ENCODE results near the gene MMP25.

MMP25 gene

GRCh38 chr16:3099395-3099731 is 53.0 kb downstream of the MMP25 start:
- Histone ChIP-seq H3F3A (ENCODE audit: control insufficient read depth, insufficient read depth) (peaks cover 5% of the 10 kb centered on the region; the same call in 1 of the 2 replicates), H3K27ac (ENCODE audit: low read depth, low read length) (no peak overlapping the region), H3K9me3 (ENCODE audit: control insufficient read depth, insufficient read depth, low read length) (no peaks in the 10 kb centered on the region), H3K36me3 (ENCODE audit: control insufficient read depth, low read length) (no peaks in the 10 kb centered on the region), H3K4me1 (ENCODE audit: control insufficient read depth, low read length) (peaks cover 33% of the 10 kb centered on the region), H3K27me3 (ENCODE audit: control insufficient read depth, low read length) (peaks cover 3% of the 10 kb centered on the region; the same call in 1 of the 2 replicates), H4K20me1 (ENCODE audit: control insufficient read depth, insufficient read depth, low read depth, low read length) (no peaks in the 10 kb centered on the region), H3K79me2 (ENCODE audit: control insufficient read depth, low read length) (no peaks in the 10 kb centered on the region), H3K4me3 (ENCODE audit: low read length) (peak overlapping the region; percentile 64), H3K4me2 (ENCODE audit: low read length) (peak overlapping the region; percentile 84; the same call in 1 of the 2 replicates), H3K9me2 (replicated peaks; ENCODE audit: control insufficient read depth, low read length) (no peaks in the 10 kb centered on the region)
- TF ChIP-seq CTCF (IDR thresholded peaks at IDR 0.05; ENCODE audit: low read depth, low read length, poor library complexity, severe bottlenecking), result no peak
- no peak for TF ChIP-seq EZH2phosphoT487 (IDR thresholded peaks at IDR 0.05; ENCODE audit: borderline replicate concordance, low read length)

- Histone ChIP-seq H3K27me3 (ENCODE audit: control insufficient read depth, low read length) (peaks cover 3% of the 10 kb centered on the region; the same call in 1 of the 2 replicates), H3K9me3 (ENCODE audit: control insufficient read depth, insufficient read depth, low read length) (no peaks in the 10 kb centered on the region), H3K36me3 (ENCODE audit: control insufficient read depth, low read length) (no peaks in the 10 kb centered on the region), H4K20me1 (ENCODE audit: control insufficient read depth, insufficient read depth, low read depth, low read length) (no peaks in the 10 kb centered on the region), H3K4me1 (ENCODE audit: control insufficient read depth, low read length) (peaks cover 33% of the 10 kb centered on the region), H3F3A (ENCODE audit: control insufficient read depth, insufficient read depth) (peaks cover 5% of the 10 kb centered on the region; the same call in 1 of the 2 replicates), H3K9me2 (replicated peaks; ENCODE audit: control insufficient read depth, low read length) (no peaks in the 10 kb centered on the region), H3K27ac (ENCODE audit: low read depth, low read length) (no peak overlapping the region), H3K4me3 (ENCODE audit: low read length) (peak overlapping the region; percentile 64), H3K79me2 (ENCODE audit: control insufficient read depth, low read length) (no peaks in the 10 kb centered on the region), H3K4me2 (ENCODE audit: low read length) (peak overlapping the region; percentile 84)
- TF ChIP-seq EZH2phosphoT487 (IDR thresholded peaks at IDR 0.05; ENCODE audit: borderline replicate concordance, low read length) (no peak), CTCF (IDR thresholded peaks at IDR 0.05; ENCODE audit: low read depth, low read length, poor library complexity, severe bottlenecking) (no peak)
These were observed 53.6 kb downstream of the MMP25 start for GRCh38 chr16:3099732-3100499.

DNA sequence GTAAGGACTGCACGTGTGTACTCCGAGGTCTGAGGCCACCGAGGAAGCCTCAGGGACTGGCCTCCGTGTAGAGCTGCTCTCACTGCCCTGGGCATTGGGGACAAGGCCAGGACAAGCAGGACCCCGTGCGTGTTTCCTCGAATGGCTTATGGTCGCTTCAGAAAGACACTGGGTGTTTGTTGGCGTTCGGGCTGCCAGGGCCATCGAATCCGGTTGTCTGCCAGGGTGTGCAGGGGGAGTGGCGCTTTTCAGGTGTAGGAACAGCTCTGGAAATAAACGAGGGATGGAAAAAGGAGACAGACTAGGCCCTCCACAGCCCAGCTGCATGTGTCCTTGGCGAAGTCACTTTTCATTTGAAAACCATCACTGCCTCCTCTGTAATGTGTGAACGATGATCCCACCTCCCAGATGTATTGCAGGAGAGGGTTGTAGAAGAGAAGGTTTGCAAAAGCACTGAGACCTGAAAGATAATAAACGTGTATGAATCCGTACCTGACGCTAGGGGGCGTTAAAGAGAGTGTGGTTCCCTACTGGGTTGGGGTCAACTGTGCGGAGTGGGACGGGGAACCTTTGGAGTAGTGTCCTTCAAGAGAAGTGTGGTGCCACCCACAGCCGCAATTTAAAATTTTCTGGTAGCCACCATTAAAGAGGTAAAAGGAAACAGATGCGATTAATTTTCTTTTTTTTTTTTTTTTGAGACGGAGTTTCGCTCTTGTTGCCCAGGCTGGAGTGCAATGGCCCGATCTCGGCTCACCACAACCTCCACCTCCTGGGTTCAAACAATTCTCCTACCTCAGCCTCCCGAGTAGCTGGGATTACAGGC is 54.9 kb downstream of the MMP25 start:
- H3K27me3 ChIP-seq (ENCODE audit: control insufficient read depth, low read length), result peaks cover 3% of the 10 kb centered on the region; the same call in 1 of the 2 replicates
- H3K4me3 ChIP-seq (ENCODE audit: low read length), result no peak overlapping the region; the same call in 1 of the 2 replicates
- H3K4me1 ChIP-seq (ENCODE audit: control insufficient read depth, low read length), result peaks cover 33% of the 10 kb centered on the region
- peaks cover 5% of the 10 kb centered on the region; the same call in 1 of the 2 replicates for H3F3A ChIP-seq (ENCODE audit: control insufficient read depth, insufficient read depth)
- H3K9me3 ChIP-seq (ENCODE audit: control insufficient read depth, insufficient read depth, low read length), result no peaks in the 10 kb centered on the region
- H3K79me2 ChIP-seq (ENCODE audit: control insufficient read depth, low read length), result no peaks in the 10 kb centered on the region
- H3K27ac ChIP-seq (ENCODE audit: low read depth, low read length), result no peak overlapping the region
- H4K20me1 ChIP-seq (ENCODE audit: control insufficient read depth, insufficient read depth, low read depth, low read length), result no peaks in the 10 kb centered on the region
- H3K4me2 ChIP-seq (ENCODE audit: low read length), result peak overlapping the region; percentile 84
- TF ChIP-seq EZH2phosphoT487 (IDR thresholded peaks at IDR 0.05; ENCODE audit: borderline replicate concordance, low read length) (no peak), CTCF (IDR thresholded peaks at IDR 0.05; ENCODE audit: low read depth, low read length, poor library complexity, severe bottlenecking) (peak; percentile 79)
- H3K36me3 ChIP-seq (ENCODE audit: control insufficient read depth, low read length), result no peaks in the 10 kb centered on the region
- H3K9me2 ChIP-seq (replicated peaks; ENCODE audit: control insufficient read depth, low read length), result no peaks in the 10 kb centered on the region

Measured in DOHH2 (cell line).